CD8-positive, alpha-beta memory T cell (primary cell): ENCODE data around the gene MYOZ1. TPM values are rescaled to one million over a fixed set of nuclear protein-coding genes. Genes with fewer than 3 reads are reported as not detected.

ENCODE experiments used
- CTCF ChIA-PET: fragments of 350-600 bp; sonication (Branson Sonifier 250); formaldehyde crosslinking; loops from one replicate; lab custom pipeline; 2021; ENCODE audit warnings: antibody characterized with exemption; lab: Charles Lee
- POLR2A ChIA-PET: fragments of 350-600 bp; sonication (Branson Sonifier 250); formaldehyde crosslinking; loops from one replicate; lab custom pipeline; 2021; ENCODE audit warnings: antibody characterized with exemption; lab: Charles Lee
- DNase-seq, 5 donors: peaks; one replicate each; pipeline versions ENCODE4 v3.0.0 to v3.0.0-alpha.2; 2020 to 2022; ENCODE audit warnings: mixed read lengths in 1 of 5
- H3K27ac ChIP-seq: one replicate; pipeline ENCODE4 v1.7.0; 2013; ENCODE audit warnings: low read depth, mild to moderate bottlenecking, low read length, moderate library complexity
- H3K27me3 ChIP-seq: 2 replicates; pipeline ENCODE4 v1.7.0; 2013; ENCODE audit warnings: low read length, mild to moderate bottlenecking; ENCODE audit not compliant: insufficient read depth, poor library complexity, severe bottlenecking
- H3K36me3 ChIP-seq: 2 replicates; pipeline ENCODE4 v1.7.0; 2013; ENCODE audit warnings: mild to moderate bottlenecking, low read length, moderate library complexity; ENCODE audit not compliant: insufficient read depth
- H3K4me1 ChIP-seq: 2 replicates; pipeline ENCODE4 v1.7.0; 2013; ENCODE audit warnings: mild to moderate bottlenecking, low read length, moderate library complexity; ENCODE audit not compliant: insufficient read depth
- H3K4me3 ChIP-seq: 2 replicates; pipeline ENCODE4 v1.7.0; 2013; ENCODE audit warnings: mild to moderate bottlenecking, low read length
- H3K9me3 ChIP-seq: 2 replicates; pipeline ENCODE4 v1.7.0; 2013; ENCODE audit warnings: mild to moderate bottlenecking, low read length
- H3K27ac Mint-ChIP-seq, 8 donors: one replicate each; pipeline ENCODE4 v1.8.0; 2020 to 2021; ENCODE audit warnings: mixed read lengths in 8 of 8, mild to moderate bottlenecking in 6 of 8, inconsistent platforms in 3 of 8, moderate library complexity in 3 of 8
- H3K27me3 Mint-ChIP-seq, 2 donors: one replicate each; pipeline ENCODE4 v1.8.0; 2020 to 2021; ENCODE audit warnings: mixed read lengths in 2 of 2, mild to moderate bottlenecking in 1 of 2, moderate library complexity in 1 of 2
- H3K36me3 Mint-ChIP-seq, 3 donors: one replicate each; pipeline ENCODE4 v1.8.0; 2020 to 2021; ENCODE audit warnings: mixed read lengths in 3 of 3, inconsistent platforms in 1 of 3, mild to moderate bottlenecking in 1 of 3
- H3K4me1 Mint-ChIP-seq, 3 donors: one replicate each; pipeline ENCODE4 v1.8.0; 2020 to 2021; ENCODE audit warnings: mixed read lengths in 3 of 3, inconsistent platforms in 1 of 3, mild to moderate bottlenecking in 1 of 3
- H3K4me3 Mint-ChIP-seq, 7 donors: one replicate each; pipeline ENCODE4 v1.8.0; 2020 to 2021; ENCODE audit warnings: mixed read lengths in 7 of 7, mild to moderate bottlenecking in 6 of 7, moderate library complexity in 4 of 7, inconsistent platforms in 2 of 7
- H3K9me3 Mint-ChIP-seq, 5 donors: one replicate each; pipeline ENCODE4 v1.8.0; 2020 to 2022; ENCODE audit warnings: mixed read lengths in 5 of 5, mild to moderate bottlenecking in 3 of 5, moderate library complexity in 2 of 5, inconsistent platforms in 1 of 5
- polyA plus RNA-seq: library from polyadenylated mRNA; unstranded; fragments of 300-500 nt; fragmentation: Illumina TruSeq; gene quantifications from one replicate; pipeline ENCODE4 v1.2.3, GENCODE V29; 2021
- total RNA-seq, 2 experiments: library from RNA; stranded (reverse); gene quantifications; one replicate each; pipeline ENCODE4 v1.2.3, GENCODE V29; 2021

Gene MYOZ1
- total and polyA plus RNA-seq, 3 experiments from 2014 or later = not detected

- H3K9me3 Mint-ChIP-seq = no peaks in the 10 kb centered on the region
- no peak overlapping the region for H3K4me3 Mint-ChIP-seq
- Histone ChIP-seq H3K27me3 (no peaks in the 10 kb centered on the region), H3K27ac (no peak overlapping the region), H3K4me1 (no peaks in the 10 kb centered on the region), H3K9me3 (no peaks in the 10 kb centered on the region), H3K36me3 (no peaks in the 10 kb centered on the region), H3K4me3 (no peak overlapping the region)
- no peak overlapping the region for H3K27ac Mint-ChIP-seq
- peaks cover 5 to 7% of the 10 kb centered on the region in 2 donors for H3K27me3 Mint-ChIP-seq
- POLR2A ChIA-PET = no interaction called here
- CTCF ChIA-PET = no interaction called here
- DNase-seq = no peak
- peaks cover 0 to 2% (median 0%) of the 10 kb centered on the region in 3 donors for H3K36me3 Mint-ChIP-seq
- H3K4me1 Mint-ChIP-seq = peaks cover 4 to 7% (median 6%) of the 10 kb centered on the region in 3 donors
Measured at GRCh38 chr10:73650537-73651331, 9.5 kb upstream of the MYOZ1 start.

GRCh38 chr10:73649876-73650536 is 8.7 kb upstream of the MYOZ1 start:
- no peak for DNase-seq
- no peak overlapping the region for H3K4me3 ChIP-seq
- Mint-ChIP-seq H3K4me1 (peaks cover under 1 to 2% (median under 1%) of the 10 kb centered on the region in 3 donors), H3K36me3 (peaks cover 0 to 2% (median 0%) of the 10 kb centered on the region in 3 donors), H3K27me3 (peaks cover 5 to 7% of the 10 kb centered on the region in 2 donors), H3K9me3 (no peaks in the 10 kb centered on the region), H3K27ac (peak overlapping the region in 1 of 8 donors; percentile 35), H3K4me3 (no peak overlapping the region)
- ChIA-PET POLR2A (no interaction called here), CTCF (no interaction called here)
- no peak overlapping the region for H3K27ac ChIP-seq
- no peaks in the 10 kb centered on the region for H3K27me3 ChIP-seq
- H3K36me3 ChIP-seq = no peaks in the 10 kb centered on the region
- H3K9me3 ChIP-seq = no peaks in the 10 kb centered on the region
- H3K4me1 ChIP-seq = no peaks in the 10 kb centered on the region

GRCh38 chr10:73648975-73649829 is 7.9 kb upstream of the MYOZ1 start:
- no peak for DNase-seq
- Histone ChIP-seq H3K27me3 (no peaks in the 10 kb centered on the region), H3K9me3 (no peaks in the 10 kb centered on the region), H3K27ac (no peak overlapping the region), H3K4me1 (no peaks in the 10 kb centered on the region), H3K4me3 (no peak overlapping the region), H3K36me3 (no peaks in the 10 kb centered on the region)
- Mint-ChIP-seq H3K27ac (peak overlapping the region in 2 of 8 donors; percentile 35 to 43), H3K4me3 (peak overlapping the region in 4 of 7 donors; percentile 1 to 65 (median 8)), H3K4me1 (peaks cover under 1 to 2% (median 2%) of the 10 kb centered on the region in 3 donors), H3K36me3 (peaks cover 0 to 2% (median 0%) of the 10 kb centered on the region in 3 donors), H3K9me3 (no peaks in the 10 kb centered on the region), H3K27me3 (peaks cover 5 to 7% of the 10 kb centered on the region in 2 donors)
- ChIA-PET POLR2A (no interaction called here), CTCF (interaction anchor here (11.6 kb wide), 1 partner anchor 120 kb away, joined by 150 read pairs; no protein-coding TSS in a partner anchor)

- CTCF ChIA-PET = interaction anchor here (0.8 to 11.6 kb wide), 2 partner anchors 119 to 132 kb away, joined by 3 to 150 read pairs; no protein-coding TSS in a partner anchor
Measured at GRCh38 chr10:73647875-73648651, 6.8 kb upstream of the MYOZ1 start.

DNA sequence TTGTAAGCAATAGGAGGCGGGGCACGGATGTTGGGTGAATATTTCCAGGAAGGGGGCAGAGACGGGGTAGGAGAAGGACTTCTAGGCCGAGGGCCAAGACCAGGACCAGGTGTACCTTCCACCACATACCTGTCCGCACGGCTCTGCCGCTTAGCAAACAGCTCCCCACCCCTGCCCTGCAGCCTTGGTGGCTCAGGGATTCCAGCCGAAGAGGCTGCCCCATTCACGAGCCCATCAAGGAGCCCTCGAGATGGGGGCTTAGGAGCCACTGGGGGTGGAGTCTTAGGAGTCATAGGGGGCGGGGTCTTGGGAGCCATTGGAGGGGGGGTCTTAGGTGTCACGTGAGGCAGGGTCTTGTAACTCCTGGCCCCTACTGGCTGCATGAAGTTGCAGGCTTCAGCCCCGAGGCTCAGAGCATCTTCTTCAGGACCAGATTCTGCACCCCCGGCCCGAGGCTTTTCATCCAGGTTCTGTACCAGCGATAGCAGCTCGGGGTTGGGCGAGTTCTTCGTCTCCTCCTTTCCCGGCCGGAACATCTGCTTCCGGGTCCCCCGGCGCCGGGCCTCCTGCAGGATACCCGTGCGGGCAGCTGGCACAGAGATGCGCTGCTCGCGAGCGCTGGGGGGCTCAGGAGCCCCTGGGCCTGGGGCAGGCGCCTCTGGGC is 6.1 kb upstream of the MYOZ1 start:
- H3K4me3 Mint-ChIP-seq = peak overlapping the region in 6 of 7 donors; percentile 47 to 82 (median 62)
- peaks cover 0 to 2% (median 0%) of the 10 kb centered on the region in 3 donors for H3K36me3 Mint-ChIP-seq
- Histone ChIP-seq H3K4me1 (no peaks in the 10 kb centered on the region), H3K4me3 (peak overlapping the region; percentile 32), H3K9me3 (no peaks in the 10 kb centered on the region), H3K27ac (no peak overlapping the region), H3K36me3 (no peaks in the 10 kb centered on the region), H3K27me3 (no peaks in the 10 kb centered on the region)
- H3K27me3 Mint-ChIP-seq = peaks cover 7 to 11% of the 10 kb centered on the region in 2 donors
- peaks cover 3 to 9% (median 6%) of the 10 kb centered on the region in 3 donors for H3K4me1 Mint-ChIP-seq
- DNase-seq = peak in 1 of 5 donors; percentile 23
- POLR2A ChIA-PET = no interaction called here
- no peaks in the 10 kb centered on the region for H3K9me3 Mint-ChIP-seq
- no peak overlapping the region for H3K27ac Mint-ChIP-seq
- CTCF ChIA-PET = interaction anchor here (0.6 to 11.6 kb wide), 3 partner anchors 34 to 131 kb away, joined by 3 to 150 read pairs (median 3); no protein-coding TSS in a partner anchor

More at GRCh38 chr10:73647875-73648651, 6.8 kb upstream of the MYOZ1 start:
- Mint-ChIP-seq H3K27ac (peak overlapping the region in 1 of 8 donors; percentile 14), H3K4me1 (peaks cover 3 to 9% (median 6%) of the 10 kb centered on the region in 3 donors), H3K4me3 (peak overlapping the region in 6 of 7 donors; percentile 47 to 82 (median 62)), H3K27me3 (peaks cover 7 to 11% of the 10 kb centered on the region in 2 donors), H3K9me3 (no peaks in the 10 kb centered on the region), H3K36me3 (peaks cover 0 to 2% (median 0%) of the 10 kb centered on the region in 3 donors)
- no peak for DNase-seq
- Histone ChIP-seq H3K9me3 (no peaks in the 10 kb centered on the region), H3K27ac (no peak overlapping the region), H3K4me3 (peak overlapping the region; percentile 32), H3K36me3 (no peaks in the 10 kb centered on the region), H3K27me3 (no peaks in the 10 kb centered on the region), H3K4me1 (no peaks in the 10 kb centered on the region)
- POLR2A ChIA-PET = no interaction called here

GRCh38 chr10:73646598-73647041 is 5.3 kb upstream of the MYOZ1 start:
- peaks cover 0 to 2% (median 0%) of the 10 kb centered on the region in 3 donors for H3K36me3 Mint-ChIP-seq
- H3K4me1 Mint-ChIP-seq = peaks cover 3 to 9% (median 6%) of the 10 kb centered on the region in 3 donors
- ChIA-PET CTCF (interaction anchor here (0.7 to 11.6 kb wide), 2 partner anchors 96 to 117 kb away, joined by 3 to 150 read pairs; no protein-coding TSS in a partner anchor), POLR2A (no interaction called here)
- Histone ChIP-seq H3K4me3 (no peak overlapping the region), H3K4me1 (no peaks in the 10 kb centered on the region), H3K27ac (no peak overlapping the region), H3K36me3 (no peaks in the 10 kb centered on the region), H3K27me3 (no peaks in the 10 kb centered on the region), H3K9me3 (no peaks in the 10 kb centered on the region)
- peak overlapping the region in 4 of 7 donors; percentile 8 to 68 (median 38) for H3K4me3 Mint-ChIP-seq
- H3K27ac Mint-ChIP-seq = no peak overlapping the region
- DNase-seq = no peak
- peaks cover 9 to 13% of the 10 kb centered on the region in 2 donors for H3K27me3 Mint-ChIP-seq
- H3K9me3 Mint-ChIP-seq = no peaks in the 10 kb centered on the region
